Measurements from ENCODE around the gene TNFAIP3. TPM values are rescaled to one million over a fixed set of nuclear protein-coding genes. Genes with fewer than 3 reads are reported as not detected.
A peak's percentile ranks its signal among the peaks of the same experiment; 100 is the strongest.

The TNFAIP3 gene
- total RNA-seq, 2 experiments from 2014 or later, result 3,816 to 3,885 TPM

DNA sequence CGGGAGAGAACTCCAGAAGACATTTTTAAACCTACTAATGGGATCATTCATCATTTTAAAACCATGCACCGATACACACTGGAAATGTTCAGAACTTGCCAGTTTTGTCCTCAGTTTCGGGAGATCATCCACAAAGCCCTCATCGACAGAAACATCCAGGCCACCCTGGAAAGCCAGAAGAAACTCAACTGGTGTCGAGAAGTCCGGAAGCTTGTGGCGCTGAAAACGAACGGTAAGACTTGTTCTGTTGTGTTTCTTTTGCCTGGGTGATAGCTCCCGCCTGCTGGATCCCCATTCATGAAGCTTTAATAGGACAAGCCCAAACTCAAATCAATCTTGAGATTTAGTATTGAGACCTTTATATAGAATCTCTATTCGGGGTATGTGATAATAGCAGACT, 4.2 kb downstream of the TNFAIP3 start:
- peaks cover 4% of the 10 kb centered on the region for H3K27me3 Mint-ChIP-seq
- DNase-seq, result peak in 3 of 14 experiments; percentile 45 to 56 (median 48)
- no peaks in the 10 kb centered on the region for H3K27me3 ChIP-seq (ENCODE audit: control insufficient read depth in 1 of 2, insufficient read depth in 2 of 2, low read length in 2 of 2)
- no peak for ATAC-seq (ENCODE audit: poor library complexity)
- peak overlapping the region; percentile 95 for H3K27ac Mint-ChIP-seq
- intact Hi-C loops (cut with DNase I, micrococcal nuclease), result loop anchor here in 1 of 2 experiments (1.0 kb wide), 1 partner anchor 8 kb away; no protein-coding TSS in a partner anchor
- H3K9me3 ChIP-seq (ENCODE audit: control insufficient read depth in 1 of 2, insufficient read depth in 1 of 2, low read length in 2 of 2), result no peaks in the 10 kb centered on the region
- peak overlapping the region; percentile 96 to 98 for H3K27ac ChIP-seq (ENCODE audit: low read depth in 1 of 2, low read length in 2 of 2)
- peaks cover 75% of the 10 kb centered on the region for H3K4me1 Mint-ChIP-seq (ENCODE audit: low read depth)
- ChIA-PET CTCF (interaction anchor here (0.8 to 5.6 kb wide), 12 partner anchors 11 to 167 kb away, joined by 3 to 54 read pairs (median 6); no protein-coding TSS in a partner anchor), POLR2A (interaction anchor here (0.8 to 8.4 kb wide), 12 partner anchors 8 to 163 kb away, joined by 3 to 141 read pairs (median 8); no protein-coding TSS in a partner anchor)
- H3K4me3 ChIP-seq (ENCODE audit: low read length), result peak overlapping the region; percentile 90
- H3K36me3 ChIP-seq (ENCODE audit: insufficient read depth, low read length), result peaks cover 52% of the 10 kb centered on the region
- peaks cover 99% of the 10 kb centered on the region for H3K36me3 Mint-ChIP-seq (ENCODE audit: low read depth)
- peak overlapping the region; percentile 96 for H3K4me3 Mint-ChIP-seq
- H3K4me1 ChIP-seq (ENCODE audit: insufficient read depth, low read length), result peaks cover 44% of the 10 kb centered on the region
- TF ChIP-seq, protein P1, sequence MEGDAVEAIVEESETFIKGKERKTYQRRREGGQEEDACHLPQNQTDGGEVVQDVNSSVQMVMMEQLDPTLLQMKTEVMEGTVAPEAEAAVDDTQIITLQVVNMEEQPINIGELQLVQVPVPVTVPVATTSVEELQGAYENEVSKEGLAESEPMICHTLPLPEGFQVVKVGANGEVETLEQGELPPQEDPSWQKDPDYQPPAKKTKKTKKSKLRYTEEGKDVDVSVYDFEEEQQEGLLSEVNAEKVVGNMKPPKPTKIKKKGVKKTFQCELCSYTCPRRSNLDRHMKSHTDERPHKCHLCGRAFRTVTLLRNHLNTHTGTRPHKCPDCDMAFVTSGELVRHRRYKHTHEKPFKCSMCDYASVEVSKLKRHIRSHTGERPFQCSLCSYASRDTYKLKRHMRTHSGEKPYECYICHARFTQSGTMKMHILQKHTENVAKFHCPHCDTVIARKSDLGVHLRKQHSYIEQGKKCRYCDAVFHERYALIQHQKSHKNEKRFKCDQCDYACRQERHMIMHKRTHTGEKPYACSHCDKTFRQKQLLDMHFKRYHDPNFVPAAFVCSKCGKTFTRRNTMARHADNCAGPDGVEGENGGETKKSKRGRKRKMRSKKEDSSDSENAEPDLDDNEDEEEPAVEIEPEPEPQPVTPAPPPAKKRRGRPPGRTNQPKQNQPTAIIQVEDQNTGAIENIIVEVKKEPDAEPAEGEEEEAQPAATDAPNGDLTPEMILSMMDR (IDR thresholded peaks at IDR 0.05), result no peak
- no peaks in the 10 kb centered on the region for H3K9me3 Mint-ChIP-seq

DNA sequence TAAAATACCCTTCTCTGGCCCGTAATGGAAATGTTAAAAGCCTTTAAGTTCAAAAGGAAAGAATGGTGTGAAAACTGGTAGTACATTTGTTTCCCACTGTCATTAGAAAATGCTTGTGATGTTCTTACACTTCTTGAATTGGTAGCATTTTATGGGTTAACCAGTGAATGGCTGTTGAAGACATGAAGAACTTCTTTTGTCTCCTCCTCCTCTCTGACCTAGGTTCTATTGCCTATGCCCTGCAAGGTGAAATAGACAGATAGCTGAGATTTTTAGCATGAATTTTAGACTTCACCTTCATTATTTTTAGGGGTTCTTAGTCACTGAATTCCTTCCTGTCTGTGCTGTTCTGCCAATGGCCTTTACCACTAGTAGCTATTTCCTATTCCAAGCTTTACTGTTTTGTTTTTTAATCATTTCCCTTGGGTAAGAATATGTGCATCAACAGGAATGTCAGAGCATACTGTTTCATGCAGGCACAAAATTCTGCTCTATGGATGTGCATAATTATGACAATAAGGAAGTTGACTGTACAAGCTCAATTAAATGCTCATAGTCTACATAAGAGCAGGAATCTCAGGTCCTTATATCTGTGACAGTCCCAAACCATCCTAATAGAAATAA, 4.9 kb downstream of the TNFAIP3 start:
- CTCF ChIA-PET, result interaction anchor here (1.0 to 3.8 kb wide), 7 partner anchors 10 to 163 kb away, joined by 4 to 20 read pairs (median 8); no protein-coding TSS in a partner anchor
- peak in 2 of 14 experiments; percentile 37 to 49 for DNase-seq
- H3K9me3 ChIP-seq (ENCODE audit: control insufficient read depth in 1 of 2, insufficient read depth in 1 of 2, low read length in 2 of 2), result no peaks in the 10 kb centered on the region
- no peaks in the 10 kb centered on the region for H3K27me3 ChIP-seq (ENCODE audit: control insufficient read depth in 1 of 2, insufficient read depth in 2 of 2, low read length in 2 of 2)
- Mint-ChIP-seq H3K4me3 (peak overlapping the region; percentile 96), H3K27me3 (peaks cover 3% of the 10 kb centered on the region), H3K36me3 (ENCODE audit: low read depth) (peaks cover 99% of the 10 kb centered on the region), H3K27ac (peak overlapping the region; percentile 95), H3K9me3 (no peaks in the 10 kb centered on the region), H3K4me1 (ENCODE audit: low read depth) (peaks cover 75% of the 10 kb centered on the region)
- peak overlapping the region; percentile 96 to 98 for H3K27ac ChIP-seq (ENCODE audit: low read depth in 1 of 2, low read length in 2 of 2)
- H3K4me1 ChIP-seq (ENCODE audit: insufficient read depth, low read length), result peaks cover 43% of the 10 kb centered on the region
- peaks cover 58% of the 10 kb centered on the region for H3K36me3 ChIP-seq (ENCODE audit: insufficient read depth, low read length)
- TF ChIP-seq, protein P1 (IDR thresholded peaks at IDR 0.05), result no peak
- no peak for ATAC-seq (ENCODE audit: poor library complexity)
- peak overlapping the region; percentile 90 for H3K4me3 ChIP-seq (ENCODE audit: low read length)
- intact Hi-C loops (cut with DNase I, micrococcal nuclease), result loop anchor here in 1 of 2 experiments (1.0 kb wide), 1 partner anchor 7 kb away; no protein-coding TSS in a partner anchor
- POLR2A ChIA-PET, result interaction anchor here (1.1 to 8.4 kb wide), 9 partner anchors 9 to 164 kb away, joined by 3 to 141 read pairs (median 10); no protein-coding TSS in a partner anchor

DNA sequence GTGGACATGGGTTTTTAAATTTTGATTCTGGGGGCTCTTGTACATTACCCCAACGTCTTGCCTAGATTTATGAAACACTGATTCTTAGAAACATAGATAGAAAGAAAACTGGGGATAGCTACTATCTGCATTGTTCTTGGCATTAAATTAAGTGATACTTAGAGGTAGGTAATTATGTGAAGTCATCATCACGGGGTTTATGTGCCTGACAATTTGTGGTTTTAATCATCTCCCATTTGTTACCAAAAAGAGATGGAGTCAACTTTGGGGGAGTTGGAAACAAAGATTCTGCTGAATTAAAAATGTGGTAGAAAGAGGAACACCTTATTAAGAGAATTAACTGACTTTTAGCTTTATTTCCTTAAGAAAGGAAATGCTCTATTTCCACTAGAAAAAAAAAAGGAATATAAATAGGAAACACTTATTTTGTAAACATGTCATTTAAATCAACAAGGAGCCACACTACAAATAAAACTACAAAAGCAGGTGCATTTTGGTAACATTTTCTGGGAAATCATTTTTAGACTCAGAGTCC, 5.6 kb downstream of the TNFAIP3 start:
- intact Hi-C loops (cut with DNase I, micrococcal nuclease), result no loop called here
- peak overlapping the region; percentile 95 for H3K27ac Mint-ChIP-seq
- Histone ChIP-seq H3K9me3 (ENCODE audit: control insufficient read depth in 1 of 2, insufficient read depth in 1 of 2, low read length in 2 of 2) (no peaks in the 10 kb centered on the region), H3K36me3 (ENCODE audit: insufficient read depth, low read length) (peaks cover 65% of the 10 kb centered on the region), H3K27me3 (ENCODE audit: control insufficient read depth in 1 of 2, insufficient read depth in 2 of 2, low read length in 2 of 2) (no peaks in the 10 kb centered on the region), H3K4me1 (ENCODE audit: insufficient read depth, low read length) (peaks cover 46% of the 10 kb centered on the region), H3K4me3 (ENCODE audit: low read length) (peak overlapping the region; percentile 90), H3K27ac (ENCODE audit: low read depth in 1 of 2, low read length in 2 of 2) (peak overlapping the region in 1 of 2 donors; percentile 96)
- H3K4me3 Mint-ChIP-seq, result peak overlapping the region; percentile 96
- H3K36me3 Mint-ChIP-seq (ENCODE audit: low read depth), result peaks cover 100% of the 10 kb centered on the region
- ATAC-seq (ENCODE audit: poor library complexity), result no peak
- ChIA-PET CTCF (interaction anchor here (1.4 to 3.8 kb wide), 6 partner anchors 9 to 164 kb away, joined by 3 to 20 read pairs (median 8); no protein-coding TSS in a partner anchor), POLR2A (interaction anchor here (0.9 to 8.4 kb wide), 7 partner anchors 9 to 165 kb away, joined by 3 to 141 read pairs (median 19); no protein-coding TSS in a partner anchor)
- TF ChIP-seq, protein P1 (IDR thresholded peaks at IDR 0.05), result no peak
- H3K27me3 Mint-ChIP-seq, result no peaks in the 10 kb centered on the region
- peak in 1 of 14 experiments; percentile 42 for DNase-seq
- H3K4me1 Mint-ChIP-seq (ENCODE audit: low read depth), result peaks cover 80% of the 10 kb centered on the region
- no peaks in the 10 kb centered on the region for H3K9me3 Mint-ChIP-seq

All from CD4-positive, alpha-beta T cell (primary cell).